ENCODE data around the gene DUOXA2.

Gene DUOXA2

DNA sequence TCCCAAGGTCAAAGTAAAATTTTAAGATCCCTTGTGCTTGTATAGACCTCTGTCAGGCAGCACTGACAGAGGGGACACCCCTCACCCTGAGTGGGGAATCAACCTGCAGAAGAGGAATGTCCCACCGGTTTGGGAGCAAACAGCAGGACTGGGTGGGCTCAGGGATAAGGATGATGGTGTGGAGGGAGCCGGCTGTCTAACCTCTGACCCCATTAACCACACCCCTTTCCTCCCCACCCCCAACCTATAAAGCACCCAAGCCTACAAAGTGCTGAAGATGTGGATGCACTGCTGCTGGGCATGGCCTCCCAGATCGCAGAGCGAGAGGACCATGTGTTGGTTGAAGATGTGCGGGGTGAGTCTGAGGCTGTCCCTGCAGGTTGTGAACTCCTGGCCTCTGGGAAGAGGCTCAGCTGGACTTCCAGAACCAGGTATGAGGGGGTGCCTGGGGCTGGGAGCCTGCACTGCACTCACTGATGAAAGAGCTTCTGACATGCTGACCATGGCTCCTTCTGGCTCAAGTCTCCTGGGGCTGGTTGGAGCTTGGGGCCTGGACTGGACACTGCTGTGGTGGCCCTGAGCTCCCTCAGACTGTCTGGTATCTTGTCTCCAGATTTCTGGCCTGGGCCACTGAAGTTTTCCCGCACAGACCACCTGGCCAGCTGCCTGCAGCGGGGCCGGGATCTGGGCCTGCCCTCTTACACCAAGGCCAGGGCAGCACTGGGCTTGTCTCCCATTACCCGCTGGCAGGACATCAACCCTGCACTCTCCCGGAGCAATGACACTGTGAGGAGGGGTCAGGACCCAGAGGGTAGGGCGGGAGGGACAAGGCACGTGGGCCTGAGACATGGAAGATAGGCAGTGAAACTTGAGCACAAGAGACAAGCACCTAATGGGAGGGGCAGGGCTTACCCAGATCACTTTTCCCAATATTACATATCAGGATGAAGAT lies 25.0 kb downstream of the DUOXA2 start:
- no peak for DNase-seq

DNA sequence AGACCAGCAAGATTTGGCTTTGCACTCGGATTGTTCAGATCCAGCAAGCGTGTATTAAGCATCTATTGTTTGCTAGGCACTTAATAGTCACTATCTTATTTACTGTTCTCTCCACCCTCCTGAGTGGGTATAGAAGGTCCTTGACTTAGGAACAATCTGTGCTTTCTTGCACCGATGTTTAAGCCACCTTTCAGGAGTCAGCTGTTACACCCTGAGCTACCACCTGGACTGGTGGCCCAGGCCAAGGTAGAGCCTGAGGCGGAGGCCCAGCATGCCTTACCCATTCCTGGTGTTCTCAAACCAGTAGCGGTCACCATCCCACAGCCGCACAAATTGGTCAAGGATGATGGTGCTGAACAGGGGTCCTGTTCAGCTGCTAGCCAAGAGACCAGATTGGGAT lies 25.6 kb downstream of the DUOXA2 start:
- no peak for DNase-seq

DNA sequence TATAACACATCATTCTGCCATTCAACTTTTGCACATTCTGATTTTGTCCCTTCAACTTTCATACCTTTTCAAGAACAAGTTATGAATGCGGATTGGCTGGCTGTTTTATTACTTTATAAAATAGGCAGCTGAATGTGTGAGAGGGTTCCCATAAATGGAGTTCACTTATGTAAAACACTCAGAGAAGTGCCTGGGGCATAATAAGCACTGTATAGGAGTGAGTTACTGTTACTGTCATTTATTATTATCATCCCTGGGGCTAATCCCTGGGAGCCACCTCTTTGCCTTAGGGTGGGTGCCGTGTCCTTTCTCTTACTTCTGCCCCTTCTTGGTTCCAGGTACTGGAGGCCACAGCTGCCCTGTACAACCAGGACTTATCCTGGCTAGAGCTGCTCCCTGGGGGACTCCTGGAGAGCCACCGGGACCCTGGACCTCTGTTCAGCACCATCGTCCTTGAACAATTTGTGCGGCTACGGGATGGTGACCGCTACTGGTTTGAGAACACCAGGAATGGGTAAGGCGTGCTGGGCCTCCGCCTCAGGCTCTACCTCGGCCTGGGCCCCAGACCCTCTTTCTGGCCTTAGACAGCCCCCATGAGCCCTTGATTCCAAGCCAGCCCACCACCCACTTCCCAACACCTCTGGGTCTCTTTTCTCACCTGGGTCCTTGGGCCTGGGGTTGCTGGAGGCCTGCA lies 26.6 kb downstream of the DUOXA2 start:
- DNase-seq: no peak

DNA sequence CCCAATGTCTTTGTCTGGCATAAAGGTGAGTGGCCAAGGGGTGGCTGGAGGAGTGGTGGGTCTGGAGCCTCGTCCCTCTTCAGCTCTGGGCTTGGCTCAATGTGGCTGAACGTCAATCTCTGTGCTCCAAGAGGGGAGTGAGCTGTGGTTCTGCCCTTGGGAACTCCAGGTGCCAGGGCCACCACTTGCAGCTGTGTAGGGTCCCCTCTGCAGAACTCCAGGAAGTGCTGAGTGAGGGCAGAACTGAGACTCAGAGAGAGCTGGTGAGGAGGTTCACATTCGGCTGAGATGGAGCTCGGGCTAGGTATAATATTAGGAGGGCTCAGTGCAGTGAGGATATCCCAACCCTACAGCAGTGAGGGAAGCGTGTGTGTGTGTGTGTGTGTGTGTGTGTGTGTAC lies 27.3 kb downstream of the DUOXA2 start:
- no peak for DNase-seq

DNA sequence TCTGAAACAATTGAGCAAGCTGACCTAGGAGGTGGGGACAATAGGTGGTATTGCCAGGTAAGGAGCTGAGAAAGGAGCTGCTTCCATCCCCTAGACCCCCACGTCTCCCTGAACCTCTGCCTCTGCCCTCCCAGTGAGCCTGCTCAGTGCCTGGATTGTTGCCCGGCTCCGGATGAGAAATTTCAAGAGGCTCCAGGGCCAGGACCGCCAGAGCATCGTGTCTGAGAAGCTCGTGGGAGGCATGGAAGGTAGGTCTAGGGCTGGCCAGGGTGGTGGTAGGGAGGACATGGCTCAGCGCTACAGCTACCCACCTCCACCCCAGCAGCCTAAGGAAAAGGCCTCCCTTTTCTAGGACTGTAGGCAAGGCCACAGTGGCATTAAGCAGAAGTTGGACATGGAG lies 28.9 kb downstream of the DUOXA2 start:
- no peak for DNase-seq

DNA sequence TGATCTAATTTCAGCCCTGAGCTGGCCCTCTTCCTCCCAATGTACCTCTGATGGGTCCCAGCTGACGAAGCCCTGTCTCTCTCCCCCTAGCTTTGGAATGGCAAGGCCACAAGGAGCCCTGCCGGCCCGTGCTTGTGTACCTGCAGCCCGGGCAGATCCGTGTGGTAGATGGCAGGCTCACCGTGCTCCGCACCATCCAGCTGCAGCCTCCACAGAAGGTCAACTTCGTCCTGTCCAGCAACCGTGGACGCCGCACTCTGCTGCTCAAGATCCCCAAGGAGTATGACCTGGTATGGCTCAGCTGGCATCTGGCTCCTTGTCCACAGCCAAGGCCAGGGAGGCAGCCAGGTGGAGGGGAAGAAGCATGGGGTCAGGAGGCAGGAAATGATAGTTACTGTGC lies 29.8 kb downstream of the DUOXA2 start:
- DNase-seq: no peak

DNA sequence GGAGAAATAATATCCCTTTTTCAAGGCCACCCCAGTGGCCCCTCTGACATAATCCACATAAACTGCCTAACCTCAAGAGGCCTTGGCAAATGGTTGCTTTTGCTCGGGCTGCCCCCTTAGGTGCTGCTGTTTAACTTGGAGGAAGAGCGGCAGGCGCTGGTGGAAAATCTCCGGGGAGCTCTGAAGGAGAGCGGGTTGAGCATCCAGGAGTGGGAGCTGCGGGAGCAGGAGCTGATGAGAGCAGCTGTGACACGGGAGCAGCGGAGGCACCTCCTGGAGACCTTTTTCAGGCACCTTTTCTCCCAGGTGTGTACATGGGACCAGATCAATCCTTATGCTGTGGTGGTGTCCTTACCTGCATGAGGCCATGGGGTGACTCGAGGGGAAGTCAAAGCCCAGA lies 30.6 kb downstream of the DUOXA2 start:
- no peak for DNase-seq

DNA sequence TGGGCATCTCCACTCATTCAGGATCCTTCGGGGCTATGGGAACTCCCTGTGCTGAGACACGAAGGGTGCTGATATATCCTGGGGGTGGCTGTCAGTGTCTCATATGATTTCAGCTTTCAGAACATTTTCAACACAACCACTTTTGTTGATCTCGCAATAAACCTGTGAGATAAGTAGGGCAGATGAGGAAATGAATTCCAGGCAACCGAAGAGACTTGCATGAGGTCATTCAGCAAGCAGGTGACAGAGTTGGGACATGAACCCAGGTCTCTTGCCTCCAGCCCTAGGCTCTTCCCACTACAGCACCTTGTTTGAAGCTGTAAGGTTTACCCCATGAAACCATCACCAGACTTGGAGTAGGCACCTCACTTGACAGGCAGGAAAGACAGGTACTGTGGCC lies 32.3 kb downstream of the DUOXA2 start:
- no peak for DNase-seq

DNA sequence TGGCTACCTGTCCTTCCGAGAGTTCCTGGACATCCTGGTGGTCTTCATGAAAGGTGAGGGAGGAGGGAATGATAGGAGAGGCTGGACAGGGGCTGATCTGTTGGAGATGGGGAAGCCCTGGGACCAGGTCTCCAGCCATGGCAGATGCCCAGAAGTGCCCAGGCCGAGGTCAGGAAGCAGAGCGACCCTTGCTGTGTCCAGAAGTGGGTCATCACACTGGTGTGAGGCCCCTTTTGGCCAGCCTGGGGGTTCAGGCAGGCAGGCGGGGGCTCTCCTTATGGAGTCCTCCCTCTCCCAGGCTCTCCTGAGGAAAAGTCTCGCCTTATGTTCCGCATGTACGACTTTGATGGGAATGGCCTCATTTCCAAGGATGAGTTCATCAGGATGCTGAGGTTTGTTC lies 33.5 kb downstream of the DUOXA2 start:
- DNase-seq: no peak

DNA sequence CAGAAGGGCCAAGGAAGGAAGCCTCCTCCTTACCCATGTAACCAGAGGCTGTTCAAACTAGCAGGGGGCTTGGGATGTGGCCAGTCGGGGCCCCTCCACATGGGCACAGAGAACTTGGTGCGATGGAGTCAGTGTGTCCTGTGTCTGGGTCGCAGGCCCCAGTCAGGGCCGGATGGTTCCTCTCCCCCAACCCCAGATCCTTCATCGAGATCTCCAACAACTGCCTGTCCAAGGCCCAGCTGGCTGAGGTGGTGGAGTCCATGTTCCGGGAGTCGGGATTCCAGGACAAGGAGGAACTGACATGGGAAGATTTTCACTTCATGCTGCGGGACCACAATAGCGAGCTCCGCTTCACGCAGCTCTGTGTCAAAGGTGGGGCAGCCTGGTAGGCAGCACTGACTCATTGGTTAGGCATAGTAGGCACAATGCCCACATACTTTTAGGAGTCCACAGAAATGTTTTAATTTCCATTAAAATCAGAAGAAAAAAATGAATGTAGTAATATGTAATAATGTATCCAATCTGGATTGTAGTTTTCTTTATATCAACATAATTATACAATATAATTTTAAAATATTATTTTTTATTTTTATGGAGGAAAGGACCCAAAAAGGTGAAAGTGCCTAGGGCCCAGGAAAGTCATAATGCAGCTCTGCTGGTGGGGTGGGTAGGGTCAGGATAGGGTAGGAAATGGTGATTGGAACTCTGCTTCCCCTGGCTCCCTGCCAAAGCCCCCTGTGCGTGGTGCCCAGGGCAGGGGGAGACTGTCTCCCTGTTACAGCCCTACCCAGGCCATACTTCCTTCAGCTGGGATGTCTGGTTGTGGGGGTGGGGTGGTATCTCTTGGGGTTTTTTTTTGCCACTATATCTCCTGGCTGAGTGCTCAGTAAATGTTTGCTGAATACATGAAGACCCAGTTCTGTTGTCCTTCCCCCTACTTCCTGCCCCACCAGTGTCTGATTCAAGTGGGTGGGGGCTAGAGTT lies 34.2 kb downstream of the DUOXA2 start:
- no peak for DNase-seq

DNA sequence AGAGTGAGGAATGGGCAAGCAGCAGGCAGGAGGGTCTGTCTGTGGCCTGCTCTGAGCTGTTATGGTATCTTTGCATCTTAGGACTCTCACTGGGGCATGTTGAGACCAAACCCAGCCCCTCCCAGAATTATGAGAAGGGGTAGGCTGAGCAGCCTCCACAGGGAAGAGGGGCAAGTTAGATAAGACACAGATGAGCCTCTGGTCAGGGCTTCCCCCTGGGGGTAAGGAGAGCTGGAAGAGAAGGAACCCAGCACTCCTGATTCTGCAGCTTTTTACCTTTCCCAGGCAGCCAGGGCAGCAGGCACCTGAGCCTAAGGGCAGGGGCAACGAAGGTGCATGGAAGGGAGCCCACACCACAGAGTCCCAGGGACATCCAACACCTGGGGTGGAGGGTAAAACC lies 34.9 kb downstream of the DUOXA2 start:
- DNase-seq: no peak

DNA sequence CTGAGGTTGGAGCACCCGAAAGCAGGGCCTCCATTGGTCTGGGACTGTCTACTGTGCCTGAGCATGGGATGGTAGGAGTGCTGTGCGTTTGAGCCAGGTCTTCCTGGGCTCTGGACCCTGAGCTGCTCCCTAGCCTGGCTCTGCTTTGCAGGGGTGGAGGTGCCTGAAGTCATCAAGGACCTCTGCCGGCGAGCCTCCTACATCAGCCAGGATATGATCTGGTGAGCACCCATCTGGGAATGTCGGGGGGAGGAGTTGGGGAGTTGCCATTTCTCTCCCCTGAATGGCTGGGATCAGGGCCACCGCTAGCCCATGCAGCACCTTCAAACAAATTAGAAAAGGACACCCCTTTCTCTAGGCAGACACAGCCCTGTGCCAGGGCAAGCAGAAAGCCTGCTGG lies 36.4 kb downstream of the DUOXA2 start:
- DNase-seq: no peak

DNA sequence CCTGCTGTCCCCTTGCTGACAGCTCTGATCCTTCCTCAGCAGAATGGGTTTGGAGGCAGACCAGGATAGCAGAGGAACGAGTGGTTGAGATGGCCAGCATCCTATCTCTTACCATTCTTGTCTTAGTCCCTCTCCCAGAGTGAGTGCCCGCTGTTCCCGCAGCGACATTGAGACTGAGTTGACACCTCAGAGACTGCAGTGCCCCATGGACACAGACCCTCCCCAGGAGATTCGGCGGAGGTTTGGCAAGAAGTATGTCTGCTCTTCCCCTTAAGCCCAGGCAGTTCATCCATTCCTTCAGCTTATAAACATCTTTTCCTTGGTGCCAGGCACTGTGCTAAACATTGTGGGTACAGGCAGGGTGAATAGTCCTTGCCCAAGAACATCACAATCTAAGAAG lies 36.9 kb downstream of the DUOXA2 start:
- DNase-seq: no peak

DNA sequence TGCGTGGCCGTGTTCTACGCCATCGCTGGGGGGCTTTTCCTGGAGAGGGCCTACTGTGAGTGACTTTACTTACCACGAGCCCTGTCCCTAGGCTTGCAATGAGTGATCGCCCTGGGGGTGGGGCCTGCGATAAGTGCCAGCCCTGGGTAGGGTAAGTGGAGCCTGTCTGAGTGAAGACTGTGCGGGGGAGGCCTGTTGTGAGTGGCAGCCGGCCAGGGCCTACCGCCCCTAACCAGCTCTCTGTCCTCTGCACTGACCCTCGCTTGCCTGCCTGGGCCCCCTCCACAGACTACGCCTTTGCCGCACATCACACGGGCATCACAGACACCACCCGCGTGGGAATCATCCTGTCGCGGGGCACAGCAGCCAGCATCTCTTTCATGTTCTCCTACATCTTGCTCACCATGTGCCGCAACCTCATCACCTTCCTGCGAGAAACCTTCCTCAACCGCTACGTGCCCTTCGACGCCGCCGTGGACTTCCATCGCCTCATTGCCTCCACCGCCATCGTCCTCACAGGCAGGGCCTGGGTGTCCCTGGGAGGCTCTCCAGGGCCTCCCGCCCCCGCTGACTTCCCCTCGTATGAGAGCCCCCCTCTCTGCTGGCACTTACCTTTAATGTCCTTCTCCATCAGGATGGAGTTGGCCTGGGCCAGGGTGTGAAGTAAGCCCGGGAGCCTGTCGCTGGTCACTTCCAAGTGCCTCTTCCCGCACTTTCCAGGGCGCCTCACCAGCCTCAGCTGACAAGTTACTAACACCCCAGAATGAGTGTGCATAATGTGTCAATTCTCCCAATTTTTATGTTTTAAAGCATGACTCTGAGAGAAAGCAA lies 38.1 kb downstream of the DUOXA2 start:
- no peak for DNase-seq

DNA sequence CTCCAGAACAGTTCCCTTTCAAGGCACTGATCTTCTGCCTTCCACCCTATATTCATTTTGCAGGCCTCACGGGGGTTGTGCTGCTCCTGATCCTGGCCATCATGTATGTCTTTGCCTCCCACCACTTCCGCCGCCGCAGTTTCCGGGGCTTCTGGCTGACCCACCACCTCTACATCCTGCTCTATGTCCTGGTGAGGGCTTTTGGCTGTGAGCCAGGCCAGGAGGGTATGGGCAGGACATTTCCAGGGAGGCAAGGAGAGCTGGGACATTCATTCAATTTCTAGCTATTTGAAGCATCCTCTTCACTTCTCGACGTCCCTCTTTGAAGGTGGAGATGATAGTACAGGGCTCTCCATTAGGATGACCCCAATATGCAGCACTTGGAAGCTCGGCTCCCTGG lies 41.6 kb downstream of the DUOXA2 start:
- no peak for DNase-seq

DNA sequence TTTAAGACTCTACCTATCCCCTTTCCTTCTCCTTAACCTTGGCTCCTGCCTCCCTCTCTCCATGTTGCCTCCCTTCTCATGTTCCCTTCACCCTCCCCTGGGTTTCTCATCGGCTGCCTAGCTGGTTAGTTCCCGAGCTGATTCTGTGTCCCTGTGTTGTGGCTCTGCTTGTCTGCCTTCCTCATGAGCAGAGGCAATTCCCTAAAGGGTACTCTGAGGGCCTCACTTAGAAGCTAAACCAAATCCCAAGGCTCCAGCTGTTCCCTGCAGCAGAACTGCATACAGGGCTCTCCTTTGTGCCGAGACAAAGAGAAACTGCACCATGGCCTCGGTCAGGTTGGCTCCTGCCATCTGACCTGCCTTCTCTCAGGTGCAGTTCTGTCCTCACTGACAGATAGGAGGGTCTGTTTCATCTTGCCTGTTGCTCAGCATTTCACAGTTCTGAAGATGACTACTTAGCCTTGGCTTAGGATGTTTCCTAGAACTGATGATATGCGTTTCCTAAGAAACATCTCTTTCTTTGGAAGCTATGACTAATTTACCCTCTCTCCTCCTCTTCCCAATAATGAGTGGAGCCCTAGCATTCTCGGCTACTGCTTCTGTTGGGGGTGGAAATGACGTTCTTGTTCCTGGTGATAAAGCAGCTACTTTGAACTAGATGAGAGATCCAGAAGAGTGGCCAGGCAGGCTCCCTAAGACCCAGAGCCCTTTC lies 42.8 kb downstream of the DUOXA2 start:
- no peak for DNase-seq

DNA sequence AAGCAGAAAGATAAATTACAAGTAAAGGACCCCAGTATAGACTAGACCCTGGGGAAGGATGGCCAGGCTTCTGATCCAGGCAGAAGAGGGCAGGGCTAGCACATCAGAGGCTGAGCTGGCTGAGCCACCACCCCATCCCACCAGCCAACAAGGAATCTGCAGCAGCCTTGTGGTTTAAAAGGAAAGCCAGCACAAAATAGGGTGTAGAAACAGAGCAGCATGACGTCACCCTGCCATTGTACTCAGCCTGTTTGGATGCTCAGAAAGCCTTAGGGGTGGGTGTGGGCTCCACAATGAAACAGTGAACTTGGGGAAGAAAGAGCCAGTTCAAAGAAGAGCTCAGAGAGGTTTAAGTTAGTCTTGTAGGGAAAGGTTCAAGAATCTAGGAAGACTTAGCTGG lies 43.8 kb downstream of the DUOXA2 start:
- no peak for DNase-seq

DNA sequence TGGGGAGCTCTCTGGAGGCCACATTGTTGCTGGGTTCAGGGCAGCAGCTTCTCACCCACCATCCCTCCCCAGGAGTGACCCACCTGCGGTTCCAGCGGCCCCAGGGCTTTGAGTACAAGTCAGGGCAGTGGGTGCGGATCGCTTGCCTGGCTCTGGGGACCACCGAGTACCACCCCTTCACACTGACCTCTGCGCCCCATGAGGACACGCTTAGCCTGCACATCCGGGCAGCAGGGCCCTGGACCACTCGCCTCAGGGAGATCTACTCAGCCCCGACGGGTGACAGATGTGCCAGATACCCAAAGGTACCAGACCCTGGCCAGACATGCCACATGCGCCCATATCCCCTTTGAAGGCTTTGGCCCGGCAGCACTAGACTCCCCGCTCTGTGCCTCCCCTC lies 47.5 kb downstream of the DUOXA2 start:
- DNase-seq: no peak

DNA sequence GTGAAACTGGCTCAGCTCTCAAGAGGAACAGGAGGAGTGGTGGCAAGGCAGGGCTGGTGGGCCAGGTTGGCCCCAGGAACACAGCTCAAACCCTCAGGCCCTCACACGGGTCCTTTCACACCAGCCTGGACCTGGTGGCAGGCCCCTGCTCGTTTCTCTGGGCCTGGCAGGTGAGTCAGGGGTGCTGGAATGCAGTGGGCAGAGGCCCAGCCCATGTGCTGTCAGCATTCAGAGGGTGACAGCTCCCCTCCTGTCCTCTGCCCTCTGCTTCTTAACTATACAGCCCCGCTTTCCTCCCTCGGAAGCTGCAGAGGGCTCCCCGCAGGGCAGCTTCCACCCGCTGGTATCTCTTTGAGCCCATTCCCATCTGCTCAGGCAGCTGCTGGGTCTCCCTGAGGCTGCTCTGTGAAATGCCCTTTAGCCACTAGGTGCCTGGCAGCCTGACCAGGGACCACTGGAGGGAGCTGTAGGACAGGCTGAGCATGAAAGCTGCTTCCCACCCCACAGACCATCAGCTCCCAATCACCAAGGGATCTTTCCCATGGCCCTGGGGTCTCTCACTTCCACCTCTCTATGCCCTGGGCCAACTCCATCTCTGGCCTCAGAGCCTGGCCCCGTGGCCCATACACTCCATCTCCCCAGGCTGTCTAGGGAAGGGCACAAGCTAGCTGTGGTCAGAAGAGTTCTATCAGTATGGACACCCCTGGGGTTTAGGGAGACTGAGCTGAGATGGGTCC lies 48.8 kb downstream of the DUOXA2 start:
- DNase-seq: peak; percentile 42 to 52

DNA sequence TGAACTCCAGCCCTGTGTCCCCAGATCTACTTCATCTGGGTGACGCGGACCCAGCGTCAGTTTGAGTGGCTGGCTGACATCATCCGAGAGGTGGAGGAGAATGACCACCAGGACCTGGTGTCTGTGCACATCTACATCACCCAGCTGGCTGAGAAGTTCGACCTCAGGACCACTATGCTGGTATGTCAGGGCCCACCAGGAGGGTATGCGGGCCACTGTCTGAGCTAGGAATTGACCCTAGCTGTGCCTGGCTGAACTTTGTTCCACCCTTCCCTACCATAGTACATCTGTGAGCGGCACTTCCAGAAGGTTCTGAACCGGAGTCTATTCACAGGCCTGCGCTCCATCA lies 49.4 kb downstream of the DUOXA2 start:
- no peak for DNase-seq

DNA sequence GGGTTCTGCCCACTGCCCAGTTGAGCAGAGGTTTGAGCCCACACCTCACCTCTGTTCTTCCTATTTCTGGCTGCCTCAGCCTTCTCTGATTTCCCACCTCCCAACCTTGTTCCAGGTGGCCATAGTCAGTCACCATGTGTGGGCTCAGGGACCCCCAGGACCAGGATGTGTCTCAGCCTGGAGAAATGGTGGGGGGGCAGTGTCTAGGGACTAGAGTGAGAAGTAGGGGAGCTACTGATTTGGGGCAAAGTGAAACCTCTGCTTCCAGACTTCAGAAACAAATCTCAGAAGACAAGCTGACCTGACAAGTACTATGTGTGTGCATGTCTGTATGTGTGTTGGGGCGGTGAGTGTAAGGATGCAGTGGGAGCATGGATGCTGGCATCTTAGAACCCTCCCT lies 50.8 kb downstream of the DUOXA2 start:
- DNase-seq: no peak

Measured in stimulated activated CD4-positive, alpha-beta T cell treated with anti-CD3 and anti-CD28 coated beads, Interleukin-2, amount 100 ng/mL, for 48 hours (primary cell).